Stimulated activated CD8-positive, alpha-beta memory T cell treated with anti-CD3 and anti-CD28 coated beads, Interleukin-7, amount 100 ng/mL, for 4 hours (primary cell): ENCODE results near the gene SPG7.

ENCODE experiments used
- DNase-seq, 2 donors: peaks; one replicate each; pipeline ENCODE4 v3.0.0-alpha.2; 2020; ENCODE audit warnings: low read depth in 2 of 2

The SPG7 gene

DNA sequence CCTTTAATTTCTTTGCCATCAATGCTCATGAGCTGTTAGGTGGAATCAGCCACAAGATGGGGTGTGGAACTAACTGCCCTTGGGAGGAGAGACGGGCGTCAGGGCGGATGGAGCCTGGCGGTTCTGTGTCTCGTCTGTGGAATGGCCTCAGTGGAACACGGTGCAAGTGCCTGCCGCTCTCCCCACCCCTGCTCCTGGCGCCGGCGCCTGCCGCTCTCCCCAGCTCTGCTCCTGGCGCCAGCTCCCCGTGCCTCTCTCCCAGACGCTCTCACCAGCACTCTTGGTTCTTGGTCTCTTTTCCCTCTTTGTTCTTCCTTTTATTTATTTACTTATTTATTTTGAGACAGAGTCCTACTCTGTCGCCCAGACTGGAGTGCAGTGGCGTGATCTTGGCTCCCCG is 39.1 kb downstream of the SPG7 start:
- no peak for DNase-seq

DNA sequence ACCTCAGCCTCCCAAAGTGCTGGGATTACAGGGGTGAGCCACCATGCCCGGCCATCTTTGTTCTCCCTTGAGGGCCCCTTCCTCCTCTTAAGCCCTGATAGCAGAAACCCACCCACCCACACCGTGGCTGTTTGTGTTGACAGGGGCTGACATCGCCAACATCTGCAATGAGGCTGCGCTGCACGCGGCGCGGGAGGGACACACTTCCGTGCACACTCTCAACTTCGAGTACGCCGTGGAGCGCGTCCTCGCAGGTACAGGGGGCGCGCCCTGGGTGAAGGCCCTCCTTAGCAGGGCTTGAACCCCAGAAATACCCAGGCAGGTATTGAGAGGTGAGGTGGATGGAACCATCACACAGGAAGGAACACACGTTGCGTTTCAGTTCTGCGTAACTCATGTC is 39.7 kb downstream of the SPG7 start:
- no peak for DNase-seq

DNA sequence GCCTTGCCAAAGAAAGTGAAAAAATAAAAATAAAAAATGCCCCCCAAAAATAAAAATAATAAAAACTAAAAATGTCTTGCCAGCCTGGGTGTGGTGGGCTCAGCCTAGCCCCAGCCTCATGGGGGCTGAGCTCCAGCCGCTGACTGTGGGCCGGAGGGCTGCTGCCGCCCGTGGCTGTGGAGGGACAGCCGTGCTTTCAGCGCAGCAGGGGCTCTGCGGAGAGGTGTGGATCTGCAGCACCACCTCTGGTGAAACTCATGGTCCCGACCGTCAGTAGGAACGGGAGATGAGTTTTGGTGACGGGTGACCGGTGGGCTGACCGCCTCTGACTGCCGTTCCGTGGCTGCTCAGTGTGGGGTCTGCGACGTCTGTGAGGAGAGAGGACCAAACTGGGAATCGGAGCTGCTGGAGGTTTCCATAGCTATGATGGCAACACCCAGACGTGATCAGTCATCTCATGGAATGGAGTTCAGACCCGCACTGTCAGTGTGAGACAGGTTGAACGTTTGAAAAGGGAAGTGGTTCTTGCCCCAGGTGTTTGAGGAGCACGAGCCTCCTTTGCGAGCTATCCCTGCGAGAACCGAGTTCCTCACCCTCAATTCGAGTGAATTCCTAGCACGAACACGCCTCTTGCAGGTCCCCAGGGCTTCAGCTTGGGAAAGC is 40.3 kb downstream of the SPG7 start:
- DNase-seq = no peak

DNA sequence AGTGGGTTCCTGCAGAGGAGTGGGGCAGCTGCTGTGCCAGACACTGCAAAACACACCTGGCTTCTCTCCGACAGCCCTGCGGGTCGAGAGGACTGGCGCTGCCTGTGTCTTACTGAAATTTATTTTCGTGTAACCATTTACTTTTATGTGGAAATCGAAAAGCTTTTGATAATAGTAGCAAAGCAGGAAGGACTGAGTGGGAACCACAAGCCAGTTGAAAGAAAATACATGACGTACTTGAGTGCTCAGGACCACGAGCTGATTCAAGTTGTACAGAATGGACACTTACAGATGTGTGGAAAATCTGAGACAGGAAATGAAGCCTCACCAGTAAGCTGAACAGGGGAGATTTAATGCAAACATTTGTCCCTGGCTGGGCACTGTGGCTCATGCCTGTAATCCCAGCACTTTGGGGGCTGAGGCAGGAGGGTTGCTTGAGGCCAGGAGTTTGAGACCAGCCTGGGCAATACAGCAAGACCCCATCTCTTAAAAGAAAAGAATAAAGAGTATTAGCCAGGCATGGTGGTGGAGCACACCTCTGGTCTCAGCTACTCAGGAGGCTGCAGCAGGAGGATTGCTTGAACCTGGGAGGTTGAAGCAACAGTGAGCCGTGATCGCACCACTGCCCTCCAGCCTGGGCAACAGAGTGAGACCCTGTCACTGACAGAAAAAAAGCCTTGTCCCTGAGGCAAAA is 41.0 kb downstream of the SPG7 start:
- no peak for DNase-seq

DNA sequence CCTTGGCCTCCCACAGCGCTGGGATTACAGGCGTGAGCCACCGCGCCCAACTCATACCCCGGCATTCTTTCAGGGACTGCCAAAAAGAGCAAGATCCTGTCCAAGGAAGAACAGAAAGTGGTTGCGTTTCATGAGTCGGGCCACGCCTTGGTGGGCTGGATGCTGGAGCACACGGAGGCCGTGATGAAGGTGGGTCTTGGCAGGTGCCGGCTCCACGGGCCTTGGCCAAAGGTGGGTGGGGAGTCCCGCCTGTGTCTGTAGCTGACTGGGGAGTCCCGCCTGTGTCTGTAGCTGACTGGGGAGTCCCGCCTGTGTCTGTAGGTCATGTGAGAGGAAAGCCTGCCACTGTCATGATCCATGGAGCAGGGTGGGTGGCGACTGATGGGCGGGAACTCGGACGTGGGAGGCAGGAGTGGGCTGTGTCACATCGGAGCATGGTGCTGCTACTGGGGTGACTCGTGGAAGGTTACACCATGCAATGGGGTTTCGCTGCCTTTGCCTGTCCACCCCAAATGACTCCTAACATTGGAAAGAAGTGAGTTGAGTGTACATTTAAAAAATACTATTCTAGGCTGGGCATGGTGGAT is 42.3 kb downstream of the SPG7 start:
- DNase-seq = no peak

DNA sequence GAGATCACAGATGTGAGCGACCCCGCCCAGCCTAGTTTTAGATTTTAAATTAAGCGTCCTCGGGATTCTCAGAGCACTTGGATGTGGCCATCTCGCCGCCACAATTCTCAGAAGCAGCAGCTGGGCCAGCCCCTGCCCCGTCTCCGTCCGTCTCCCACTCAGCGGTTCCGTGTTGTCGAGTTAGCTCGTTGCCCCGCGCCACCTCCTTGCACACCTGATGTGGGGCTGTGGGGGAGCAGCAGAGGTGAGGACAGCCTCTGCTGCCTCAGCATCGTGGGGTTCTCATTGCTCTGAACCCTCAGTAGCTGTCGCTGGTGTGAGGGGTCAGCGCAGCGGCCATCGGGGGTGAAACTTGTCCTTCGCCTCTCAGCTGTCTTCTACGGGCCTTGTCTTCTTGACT is 44.1 kb downstream of the SPG7 start:
- no peak for DNase-seq

DNA sequence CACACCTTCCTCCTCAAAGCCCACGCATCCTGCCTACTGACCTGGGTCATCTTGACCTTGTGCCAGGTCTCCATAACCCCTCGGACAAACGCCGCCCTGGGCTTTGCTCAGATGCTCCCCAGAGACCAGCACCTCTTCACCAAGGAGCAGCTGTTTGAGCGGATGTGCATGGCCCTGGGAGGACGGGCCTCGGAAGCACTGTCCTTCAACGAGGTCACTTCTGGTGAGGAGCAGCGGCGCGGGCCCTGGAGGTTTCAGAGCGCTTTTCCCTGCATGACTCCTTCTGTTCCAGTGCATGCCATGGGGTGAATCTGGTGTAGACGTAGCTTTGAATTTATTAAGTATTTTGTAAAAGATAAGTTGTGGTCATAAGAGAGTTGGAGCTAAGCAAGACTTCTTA is 44.7 kb downstream of the SPG7 start:
- no peak for DNase-seq

DNA sequence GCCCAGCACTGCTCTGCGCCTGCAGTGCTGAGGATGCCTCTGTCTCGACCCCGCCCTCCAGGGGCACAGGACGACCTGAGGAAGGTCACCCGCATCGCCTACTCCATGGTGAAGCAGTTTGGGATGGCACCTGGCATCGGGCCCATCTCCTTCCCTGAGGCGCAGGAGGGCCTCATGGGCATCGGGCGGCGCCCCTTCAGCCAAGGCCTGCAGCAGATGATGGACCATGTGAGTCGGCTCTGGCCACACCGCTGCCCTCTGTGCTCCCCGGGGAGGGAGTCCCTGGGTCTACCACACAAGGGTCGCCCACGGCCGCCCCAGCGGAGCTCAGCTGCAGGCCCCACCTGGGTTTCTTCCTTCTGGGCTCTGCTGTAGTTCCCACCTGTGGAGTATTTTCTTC is 45.5 kb downstream of the SPG7 start:
- DNase-seq = no peak

DNA sequence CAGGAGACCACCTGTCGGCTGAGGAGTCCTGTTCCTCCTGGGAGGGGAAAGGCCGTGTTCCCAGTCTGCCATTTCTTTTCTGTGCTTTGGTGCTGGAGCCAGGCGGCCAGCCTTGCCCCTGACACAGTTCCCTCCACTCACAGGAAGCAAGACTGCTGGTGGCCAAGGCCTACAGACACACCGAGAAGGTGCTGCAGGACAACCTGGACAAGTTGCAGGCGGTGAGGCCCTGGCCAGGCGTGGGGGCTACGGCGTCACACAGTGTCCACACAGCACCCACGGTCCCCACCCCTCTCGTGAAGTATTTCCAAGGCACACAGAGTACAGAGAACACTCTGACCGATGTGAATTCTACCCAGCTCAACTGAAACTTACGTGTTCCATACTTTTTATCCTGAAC is 46.1 kb downstream of the SPG7 start:
- DNase-seq = no peak

DNA sequence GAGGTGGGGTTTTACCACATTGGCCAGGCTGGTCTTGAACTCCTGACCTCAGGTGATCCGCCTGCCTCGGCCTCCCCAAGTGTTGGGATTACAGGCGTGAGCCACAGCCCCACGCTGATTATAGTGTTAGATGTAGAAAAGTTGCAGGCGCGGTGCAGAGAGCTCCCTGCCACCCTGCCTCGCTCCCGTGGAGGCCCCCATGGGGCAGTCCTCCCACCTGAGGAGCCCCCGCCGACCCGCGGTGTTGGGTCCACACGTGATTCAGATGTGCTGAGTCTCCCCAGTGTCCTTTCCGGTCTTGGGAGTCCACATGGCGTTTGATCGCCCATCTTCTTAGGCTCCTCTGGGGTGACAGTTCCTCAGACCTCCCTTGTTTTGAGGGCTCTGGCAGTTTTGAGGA is 47.1 kb downstream of the SPG7 start:
- DNase-seq = no peak

DNA sequence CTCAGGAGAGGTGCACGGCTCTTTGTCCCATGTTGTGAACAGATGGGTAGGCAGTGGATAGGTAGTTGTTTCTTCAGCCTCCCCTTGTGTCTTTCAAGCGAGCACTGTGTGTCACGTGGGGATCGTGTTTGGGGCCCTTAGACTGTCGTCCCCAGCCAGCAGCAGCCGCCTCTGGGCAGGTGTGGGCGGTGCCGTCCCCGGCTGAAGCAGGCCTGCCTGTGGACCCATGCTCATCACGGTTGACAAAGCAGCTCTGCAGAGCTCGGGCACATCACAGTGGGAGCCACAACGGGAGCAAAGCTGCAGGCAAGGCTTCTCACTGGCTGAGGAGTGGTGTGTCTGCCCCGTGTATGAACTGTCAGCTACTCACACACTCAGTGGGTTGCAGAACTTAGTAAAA is 47.6 kb downstream of the SPG7 start:
- no peak for DNase-seq

DNA sequence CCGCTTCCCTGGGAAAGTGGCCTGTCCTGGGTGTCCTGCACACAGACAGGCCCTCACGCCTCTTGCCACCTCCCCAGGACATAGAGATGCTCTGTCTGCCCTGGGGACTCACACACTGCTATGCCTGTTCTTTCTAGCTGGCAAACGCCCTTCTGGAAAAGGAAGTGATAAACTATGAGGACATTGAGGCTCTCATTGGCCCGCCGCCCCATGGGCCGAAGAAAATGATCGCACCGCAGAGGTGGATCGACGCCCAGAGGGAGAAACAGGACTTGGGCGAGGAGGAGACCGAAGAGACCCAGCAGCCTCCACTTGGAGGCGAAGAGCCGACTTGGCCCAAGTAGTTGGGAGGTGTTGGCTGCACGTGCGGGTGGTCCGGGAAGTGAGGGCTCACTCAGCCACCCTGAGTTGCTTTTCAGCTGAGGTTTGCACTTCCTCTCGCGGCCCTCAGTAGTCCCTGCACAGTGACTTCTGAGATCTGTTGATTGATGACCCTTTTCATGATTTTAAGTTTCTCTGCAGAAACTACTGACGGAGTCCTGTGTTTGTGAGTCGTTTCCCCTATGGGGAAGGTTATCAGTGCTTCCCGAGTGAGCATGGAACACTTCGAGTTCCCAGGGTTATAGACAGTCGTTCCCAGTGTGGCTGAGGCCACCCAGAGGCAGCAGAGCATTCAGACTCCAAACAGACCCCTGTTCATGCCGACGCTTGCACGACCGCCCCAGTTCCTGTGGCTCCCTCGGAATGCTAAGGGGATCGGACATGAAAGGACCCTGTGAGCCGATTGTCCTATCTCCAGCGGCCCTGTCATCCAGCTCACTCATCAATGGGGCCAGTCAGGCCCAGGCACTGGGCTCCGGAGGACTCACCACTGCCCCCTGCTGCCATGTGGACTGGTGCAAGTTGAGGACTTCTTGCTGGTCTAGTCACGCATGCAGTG is 48.8 kb downstream of the SPG7 start:
- peak; percentile 63 to 65 for DNase-seq

DNA sequence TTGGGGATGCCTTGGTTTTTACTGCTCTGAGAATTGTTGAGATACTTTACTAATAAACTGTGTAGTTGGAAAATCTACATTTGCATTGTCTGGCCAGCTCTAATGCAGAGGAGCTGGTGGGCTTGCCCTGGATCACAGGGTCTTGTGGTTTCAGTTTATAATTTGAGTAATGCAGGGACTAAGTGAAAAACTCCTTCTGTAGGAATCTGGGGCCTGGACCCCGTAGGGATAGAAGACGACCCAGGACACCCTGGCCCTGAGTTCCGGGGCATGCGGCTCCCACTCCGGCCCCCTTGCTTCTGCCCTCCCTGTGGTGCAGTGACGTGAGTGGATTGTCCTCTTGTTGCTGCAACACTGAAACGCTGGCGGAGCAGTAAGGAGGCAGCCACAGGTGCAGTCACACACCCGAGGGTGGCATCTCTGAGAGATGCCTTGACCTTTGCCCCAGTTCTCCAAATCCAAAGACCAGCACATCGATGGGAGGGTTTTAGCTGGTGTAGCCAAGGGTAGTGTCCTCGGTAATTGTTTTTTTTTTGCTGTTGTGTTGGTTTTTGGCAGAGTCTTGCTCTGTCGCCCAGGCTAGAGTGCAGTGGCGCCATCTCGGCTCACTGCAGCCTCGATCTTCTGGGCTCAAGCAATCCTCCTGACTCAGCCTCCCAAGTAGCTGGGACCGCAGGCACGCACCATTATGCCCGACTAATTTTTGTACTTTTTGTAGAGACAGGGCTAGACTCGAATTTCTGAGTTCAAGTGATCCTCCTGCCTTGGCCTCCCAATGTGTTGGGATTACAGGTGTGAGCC is 49.7 kb downstream of the SPG7 start:
- no peak for DNase-seq

DNA sequence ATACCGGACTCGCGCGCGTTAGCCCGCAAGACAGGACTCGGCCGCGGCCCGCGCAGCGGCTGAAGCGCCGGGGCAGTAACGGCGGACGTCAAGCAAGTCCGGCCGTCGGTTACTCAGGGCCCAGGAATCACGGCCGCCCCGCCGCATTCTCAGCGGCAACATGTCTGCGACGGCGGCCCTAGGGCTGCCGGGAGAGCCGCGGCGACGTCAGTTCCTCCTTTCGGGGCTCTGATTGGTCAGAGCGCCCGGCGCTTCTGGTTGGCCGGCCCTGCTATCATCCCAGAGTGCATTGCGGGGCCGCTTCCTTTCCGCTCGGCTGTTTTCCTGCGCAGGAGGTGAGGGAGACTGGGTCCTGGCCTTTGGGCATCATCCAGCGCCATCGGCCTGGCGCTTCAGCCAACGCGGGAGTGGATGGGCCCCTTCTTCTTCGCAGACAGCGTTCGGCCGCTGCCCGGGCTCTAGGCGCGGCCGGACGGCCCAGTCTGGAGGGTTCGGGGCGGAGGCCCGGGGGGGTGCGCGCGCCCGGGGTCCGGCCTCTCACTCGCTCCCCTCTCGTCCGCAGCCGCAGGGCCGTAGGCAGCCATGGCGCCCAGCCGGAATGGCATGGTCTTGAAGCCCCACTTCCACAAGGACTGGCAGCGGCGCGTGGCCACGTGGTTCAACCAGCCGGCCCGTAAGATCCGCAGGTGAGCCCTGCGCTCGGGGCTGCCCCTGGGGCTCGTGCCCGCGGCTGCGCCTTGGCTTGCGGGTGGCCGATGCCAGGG is 52.4 kb downstream of the SPG7 start, which contains the start of gene RPL13:
Gene RPL13, plus strand, starts transcription at position 305 of the 764 bp plus-strand sequence. Its CDS starts 278 bp downstream, at position 583.
- DNase-seq = peak; percentile 89 to 92

DNA sequence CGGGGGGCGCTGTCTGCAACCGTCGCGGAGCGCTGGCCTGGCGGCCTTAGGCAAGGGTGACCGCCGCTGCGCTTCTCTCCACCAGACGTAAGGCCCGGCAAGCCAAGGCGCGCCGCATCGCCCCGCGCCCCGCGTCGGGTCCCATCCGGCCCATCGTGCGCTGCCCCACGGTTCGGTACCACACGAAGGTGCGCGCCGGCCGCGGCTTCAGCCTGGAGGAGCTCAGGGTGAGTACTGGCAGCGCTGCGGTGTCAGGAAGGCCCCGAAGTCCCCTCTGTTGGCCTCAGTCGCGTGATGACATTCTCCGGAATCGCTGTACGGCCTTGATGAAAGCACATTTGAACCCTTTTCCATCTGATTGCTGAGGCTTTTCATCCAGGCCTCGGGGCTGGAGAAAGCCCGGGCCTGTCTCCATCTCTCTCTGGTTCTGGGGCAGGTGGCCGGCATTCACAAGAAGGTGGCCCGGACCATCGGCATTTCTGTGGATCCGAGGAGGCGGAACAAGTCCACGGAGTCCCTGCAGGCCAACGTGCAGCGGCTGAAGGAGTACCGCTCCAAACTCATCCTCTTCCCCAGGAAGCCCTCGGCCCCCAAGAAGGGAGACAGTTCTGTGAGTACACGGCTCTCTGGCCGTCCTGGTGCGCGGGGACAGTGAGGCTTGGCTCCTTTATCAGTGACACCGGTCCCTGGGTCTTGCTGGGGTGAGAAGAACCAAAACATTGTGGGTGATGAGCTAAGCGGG is 53.1 kb downstream of the SPG7 start:
- DNase-seq = no peak

DNA sequence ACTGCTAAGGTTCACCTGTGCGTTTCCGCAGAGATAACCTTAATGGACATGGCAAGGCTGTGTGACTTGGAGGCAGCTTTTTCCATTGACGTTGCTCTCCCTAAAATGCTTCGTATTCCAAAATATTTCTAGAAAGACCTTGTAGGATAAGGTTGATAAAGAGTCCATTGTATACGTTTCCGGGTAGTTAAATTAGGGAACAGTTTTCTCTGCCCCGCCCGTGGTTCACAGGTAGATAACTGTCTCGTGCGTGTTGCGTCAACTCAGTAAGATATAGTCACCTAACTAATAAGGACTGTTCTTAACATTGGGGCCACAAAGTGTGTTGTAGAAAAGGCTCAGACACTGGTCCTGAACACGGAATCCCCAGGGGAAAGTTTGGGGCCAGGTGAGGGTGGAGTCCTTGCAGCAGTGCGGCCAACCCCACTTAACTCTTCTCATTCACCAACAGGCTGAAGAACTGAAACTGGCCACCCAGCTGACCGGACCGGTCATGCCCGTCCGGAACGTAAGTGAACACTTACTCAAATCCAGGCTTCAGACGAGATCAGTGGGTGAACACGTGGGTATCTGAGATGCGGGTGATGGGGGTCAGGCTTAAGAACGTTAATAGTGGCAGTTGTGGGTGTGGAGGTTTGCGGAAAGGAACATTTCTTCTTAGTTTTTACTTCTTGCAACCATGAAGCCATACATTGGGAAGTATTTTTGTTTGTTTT is 53.8 kb downstream of the SPG7 start:
- no peak for DNase-seq

DNA sequence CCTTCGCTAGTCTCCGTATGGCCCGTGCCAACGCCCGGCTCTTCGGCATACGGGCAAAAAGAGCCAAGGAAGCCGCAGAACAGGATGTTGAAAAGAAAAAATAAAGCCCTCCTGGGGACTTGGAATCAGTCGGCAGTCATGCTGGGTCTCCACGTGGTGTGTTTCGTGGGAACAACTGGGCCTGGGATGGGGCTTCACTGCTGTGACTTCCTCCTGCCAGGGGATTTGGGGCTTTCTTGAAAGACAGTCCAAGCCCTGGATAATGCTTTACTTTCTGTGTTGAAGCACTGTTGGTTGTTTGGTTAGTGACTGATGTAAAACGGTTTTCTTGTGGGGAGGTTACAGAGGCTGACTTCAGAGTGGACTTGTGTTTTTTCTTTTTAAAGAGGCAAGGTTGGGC is 54.7 kb downstream of the SPG7 start:
- no peak for DNase-seq

DNA sequence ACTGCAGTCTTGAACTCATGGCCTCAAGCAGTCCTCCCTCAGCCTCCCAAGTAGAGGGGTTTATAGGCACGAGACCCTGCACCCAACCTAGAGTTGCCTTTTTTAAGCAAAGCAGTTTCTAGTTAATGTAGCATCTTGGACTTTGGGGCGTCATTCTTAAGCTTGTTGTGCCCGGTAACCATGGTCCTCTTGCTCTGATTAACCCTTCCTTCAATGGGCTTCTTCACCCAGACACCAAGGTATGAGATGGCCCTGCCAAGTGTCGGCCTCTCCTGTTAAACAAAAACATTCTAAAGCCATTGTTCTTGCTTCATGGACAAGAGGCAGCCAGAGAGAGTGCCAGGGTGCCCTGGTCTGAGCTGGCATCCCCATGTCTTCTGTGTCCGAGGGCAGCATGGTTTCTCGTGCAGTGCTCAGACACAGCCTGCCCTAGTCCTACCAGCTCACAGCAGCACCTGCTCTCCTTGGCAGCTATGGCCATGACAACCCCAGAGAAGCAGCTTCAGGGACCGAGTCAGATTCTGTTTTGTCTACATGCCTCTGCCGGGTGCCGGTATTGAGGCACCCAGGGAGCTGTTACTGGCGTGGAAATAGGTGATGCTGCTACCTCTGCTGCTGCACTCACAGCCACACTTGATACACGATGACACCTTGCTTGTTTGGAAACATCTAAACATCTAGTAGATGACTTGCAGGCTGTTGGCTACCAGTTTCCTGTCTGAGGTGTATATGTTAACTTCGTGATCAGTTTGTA is 55.6 kb downstream of the SPG7 start:
- DNase-seq = no peak
